PC-3 (cell line): Measurements from ENCODE around the gene MOGAT3. TPM values are rescaled to one million over a fixed set of nuclear protein-coding genes. Genes with fewer than 3 reads are reported as not detected.

ENCODE experiments used
- ATAC-seq: fragments of 200-7000 bp; cut with Tn5 transposase; 2 replicates; pipeline ENCODE4 v1.9.1; 2020; ENCODE audit warnings: mild to moderate bottlenecking, moderate library complexity
- BruUV-seq: library from RNA; stranded (reverse); fragments of 400-500 nt; replicated peaks from 2 replicates; lab custom pipeline; 2021; lab: Mats Ljungman, UMichigan
- CTCF ChIA-PET: fragments of 300-600 bp; sonication (Branson Sonifier 250); formaldehyde crosslinking; loops from one replicate; lab custom pipeline; 2022; ENCODE audit warnings: antibody characterized with exemption; lab: Charles Lee
- POLR2A ChIA-PET: fragments of 300-600 bp; sonication (Branson Sonifier 250); formaldehyde crosslinking; loops from one replicate; lab custom pipeline; 2022; ENCODE audit warnings: antibody characterized with exemption; ENCODE audit not compliant: unreplicated experiment; lab: Charles Lee
- DNase-seq: peaks from one replicate; pipeline ENCODE4 v3.0.0-alpha.2; 2015
- H2AFZ ChIP-seq: fragments of 300-600 bp; sonication (generic); 2 replicates; pipeline ENCODE4 v1.6.0; 2016; ENCODE audit warnings: antibody characterized with exemption, low read length
- H3F3A ChIP-seq: fragments of 300-600 bp; sonication (generic); one replicate; pipeline ENCODE4 v1.6.0; 2017; ENCODE audit warnings: antibody characterized with exemption, low read length, control low read depth, mild to moderate bottlenecking; ENCODE audit not compliant: unreplicated experiment
- H3K27ac ChIP-seq: fragments of 300-600 bp; sonication (generic); 2 replicates; pipeline ENCODE4 v1.5.1; 2016; ENCODE audit warnings: mild to moderate bottlenecking, low read length
- H3K27me3 ChIP-seq: fragments of 300-600 bp; sonication (generic); 2 replicates; pipeline ENCODE4 v1.6.1; 2016; ENCODE audit warnings: low read length, mixed read lengths
- H3K36me3 ChIP-seq: fragments of 300-600 bp; sonication (generic); 2 replicates; pipeline ENCODE4 v1.6.1; 2016; ENCODE audit warnings: low read depth, mixed run types, low read length, mixed read lengths
- H3K4me1 ChIP-seq: fragments of 300-600 bp; sonication (generic); 2 replicates; pipeline ENCODE4 v1.5.1; 2016; ENCODE audit warnings: low read length; ENCODE audit not compliant: insufficient read depth
- H3K4me2 ChIP-seq: fragments of 300-600 bp; sonication (generic); 2 replicates; pipeline ENCODE4 v1.6.0; 2016; ENCODE audit warnings: low read length
- H3K4me3 ChIP-seq: fragments of 300-600 bp; sonication (generic); 2 replicates; pipeline ENCODE4 v1.5.1; 2016; ENCODE audit warnings: mild to moderate bottlenecking, low read length, mixed read lengths
- H3K79me2 ChIP-seq: fragments of 300-600 bp; sonication (generic); 2 replicates; pipeline ENCODE4 v1.6.1; 2017; ENCODE audit warnings: low read length, mixed read lengths
- H3K9ac ChIP-seq: fragments of 300-600 bp; sonication (generic); 2 replicates; pipeline ENCODE4 v1.6.0; 2016; ENCODE audit warnings: mild to moderate bottlenecking, low read length
- H3K9me2 ChIP-seq: fragments of 300-600 bp; sonication (generic); replicated peaks from 2 replicates; pipeline ENCODE4 v1.6.1; 2016; ENCODE audit warnings: mixed run types, low read length, mixed read lengths
- H3K9me3 ChIP-seq: fragments of 300-600 bp; sonication (generic); 2 replicates; pipeline ENCODE4 v1.6.1; 2016; ENCODE audit warnings: low read length, mixed read lengths
- H4K20me1 ChIP-seq: fragments of 300-600 bp; sonication (generic); 2 replicates; pipeline ENCODE4 v1.6.1; 2016; ENCODE audit warnings: low read length, mixed read lengths
- EZH2 ChIP-seq: fragments of 300-600 bp; sonication (generic); IDR thresholded peaks from one replicate; pipeline ENCODE4 v1.6.1; 2017; ENCODE audit warnings: antibody characterized with exemption, mild to moderate bottlenecking, low read length; ENCODE audit not compliant: unreplicated experiment
- EZH2phosphoT487 ChIP-seq: fragments of 300-600 bp; sonication (generic); IDR thresholded peaks from 2 replicates; pipeline ENCODE4 v1.6.1; 2018; ENCODE audit warnings: mild to moderate bottlenecking, antibody characterized with exemption, low read length, borderline replicate concordance
- intact Hi-C: fragments of 100-400 bp; cut with micrococcal nuclease; formaldehyde crosslinking; loops from 2 replicates; pipeline ENCODE4 v1.9.0; 2023
- total RNA-seq: library from RNA; depleted of rRNA; stranded (reverse); fragments of >200 nt; gene quantifications from 2 replicates; pipeline ENCODE4 v1.2.3, GENCODE V29; 2014
- TF ChIP-seq, protein P1 (sequence below): fragments of 300-600 bp; sonication (generic); conservative IDR thresholded peaks from 2 replicates; pipeline ENCODE4 v1.5.1; 2017; ENCODE audit warnings: antibody characterized with exemption, low read depth, mild to moderate bottlenecking, low read length

MOGAT3 gene
- total RNA-seq, 1 experiment from 2014 or later: not detected

DNA sequence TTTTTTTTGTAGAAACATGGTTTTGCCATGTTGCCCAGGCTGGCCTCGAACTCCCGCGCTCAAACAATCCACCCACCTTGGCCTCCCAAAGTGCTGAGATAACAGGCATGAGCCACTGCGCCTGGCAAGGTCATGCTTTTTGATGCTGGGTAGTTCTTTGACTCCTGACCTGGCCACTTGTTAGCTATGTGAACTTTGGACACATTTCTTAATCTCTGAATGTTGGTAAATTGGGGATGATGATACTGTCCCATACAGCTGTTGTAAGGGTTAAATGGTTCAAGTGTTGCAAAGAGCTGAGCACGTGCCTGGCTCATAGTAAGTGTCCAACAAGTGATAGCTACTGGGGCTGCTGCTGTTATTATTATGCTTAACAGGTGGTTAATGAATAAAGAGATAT is 19.5 kb upstream of the MOGAT3 start:
- no peak for ATAC-seq
- Histone ChIP-seq H4K20me1 (no peaks in the 10 kb centered on the region), H3F3A (no peaks in the 10 kb centered on the region), H3K4me3 (no peak overlapping the region), H3K9ac (no peak overlapping the region), H3K9me3 (no peaks in the 10 kb centered on the region), H2AFZ (no peak overlapping the region), H3K27ac (no peak overlapping the region), H3K9me2 (no peaks in the 10 kb centered on the region), H3K27me3 (no peaks in the 10 kb centered on the region), H3K4me1 (peaks cover 11% of the 10 kb centered on the region), H3K79me2 (peaks cover 56% of the 10 kb centered on the region), H3K4me2 (no peak overlapping the region), H3K36me3 (peaks cover 5% of the 10 kb centered on the region)
- TF ChIP-seq EZH2: no peak
- TF ChIP-seq, protein P1, sequence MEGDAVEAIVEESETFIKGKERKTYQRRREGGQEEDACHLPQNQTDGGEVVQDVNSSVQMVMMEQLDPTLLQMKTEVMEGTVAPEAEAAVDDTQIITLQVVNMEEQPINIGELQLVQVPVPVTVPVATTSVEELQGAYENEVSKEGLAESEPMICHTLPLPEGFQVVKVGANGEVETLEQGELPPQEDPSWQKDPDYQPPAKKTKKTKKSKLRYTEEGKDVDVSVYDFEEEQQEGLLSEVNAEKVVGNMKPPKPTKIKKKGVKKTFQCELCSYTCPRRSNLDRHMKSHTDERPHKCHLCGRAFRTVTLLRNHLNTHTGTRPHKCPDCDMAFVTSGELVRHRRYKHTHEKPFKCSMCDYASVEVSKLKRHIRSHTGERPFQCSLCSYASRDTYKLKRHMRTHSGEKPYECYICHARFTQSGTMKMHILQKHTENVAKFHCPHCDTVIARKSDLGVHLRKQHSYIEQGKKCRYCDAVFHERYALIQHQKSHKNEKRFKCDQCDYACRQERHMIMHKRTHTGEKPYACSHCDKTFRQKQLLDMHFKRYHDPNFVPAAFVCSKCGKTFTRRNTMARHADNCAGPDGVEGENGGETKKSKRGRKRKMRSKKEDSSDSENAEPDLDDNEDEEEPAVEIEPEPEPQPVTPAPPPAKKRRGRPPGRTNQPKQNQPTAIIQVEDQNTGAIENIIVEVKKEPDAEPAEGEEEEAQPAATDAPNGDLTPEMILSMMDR: no peak
- TF ChIP-seq EZH2phosphoT487: no peak
- intact Hi-C loops: no loop called here
- DNase-seq: no peak
- CTCF ChIA-PET: no interaction called here
- BruUV-seq: no TSS peak
- POLR2A ChIA-PET: no interaction called here

- ChIA-PET CTCF (interaction anchor here (0.6 to 2.0 kb wide), 5 partner anchors 16 to 74 kb away, joined by 3 to 11 read pairs (median 5); no protein-coding TSS in a partner anchor), POLR2A (interaction anchor here (0.5 to 1.4 kb wide), 5 partner anchors 26 to 1089 kb away, joined by 3 to 7 read pairs (median 3); partner anchors contain the start of gene FIS1)
- DNase-seq (no peak), ATAC-seq (peak; percentile 4)
- no peaks in the 10 kb centered on the region; the same call in none of the 2 replicates for H3K36me3 ChIP-seq
- peaks cover 11% of the 10 kb centered on the region for H3K4me1 ChIP-seq
- no peak overlapping the region for H3K27ac ChIP-seq
- H4K20me1 ChIP-seq: no peaks in the 10 kb centered on the region
- H3K27me3 ChIP-seq: no peaks in the 10 kb centered on the region
- peak overlapping the region; percentile 80 for H3K4me3 ChIP-seq
- H3K79me2 ChIP-seq: peaks cover 56% of the 10 kb centered on the region
- H3K9me3 ChIP-seq: no peaks in the 10 kb centered on the region
- TF ChIP-seq EZH2phosphoT487: no peak
- TF ChIP-seq, protein P1: no peak
- no peak for TF ChIP-seq EZH2
- no peaks in the 10 kb centered on the region for H3F3A ChIP-seq
- no peaks in the 10 kb centered on the region for H3K9me2 ChIP-seq
- peak overlapping the region; percentile 81 for H2AFZ ChIP-seq
- intact Hi-C loops: loop anchor here (1.0 kb wide), 1 partner anchor 26 kb away; no protein-coding TSS in a partner anchor
- H3K4me2 ChIP-seq: peak overlapping the region; percentile 98
- TSS peak; percentile 73 for BruUV-seq
- peak overlapping the region; percentile 80 for H3K9ac ChIP-seq
Observed at GRCh38 chr7:101218236-101219125, 17.6 kb upstream of the MOGAT3 start.
